Daoy (cell line): ENCODE measurements around the gene SMAD4. TPM values are rescaled to one million over a fixed set of nuclear protein-coding genes. Genes with fewer than 3 reads are reported as not detected.
"Not testable (repeated sequence)": the region's sequence is repeated elsewhere in the genome, so short reads cannot be mapped to it uniquely, and the experiment has no call there.

Experiments used
- DNase-seq: peaks from one replicate; pipeline ENCODE4 v3.0.0-alpha.2; 2015; ENCODE audit warnings: low read depth
- total RNA-seq: library from RNA; depleted of rRNA; stranded (reverse); fragments of >200 nt; shearing (Covaris generic); gene quantifications from 2 replicates; pipeline ENCODE4 v1.2.3, GENCODE V29; 2014

The SMAD4 gene
- total RNA-seq, 1 experiment from 2014 or later, result 75.9 TPM

- peak; percentile 49 for DNase-seq
Measured at GRCh38 chr18:51110073-51110797, 80.2 kb downstream of the SMAD4 start.

- not testable (repeated sequence) for DNase-seq
Measured at GRCh38 chr18:51111633-51112355, 81.8 kb downstream of the SMAD4 start.

GRCh38 chr18:51116996-51117395 is 87.0 kb downstream of the SMAD4 start:
- DNase-seq, result not testable (repeated sequence)

GRCh38 chr18:51119561-51119960 is 89.5 kb downstream of the SMAD4 start:
- not testable (repeated sequence) for DNase-seq

- DNase-seq, result not testable (repeated sequence)
Measured at GRCh38 chr18:51119976-51120375, 90.0 kb downstream of the SMAD4 start.

GRCh38 chr18:51120809-51121596 is 91.0 kb downstream of the SMAD4 start:
- no peak for DNase-seq

GRCh38 chr18:51121597-51121857 is 91.5 kb downstream of the SMAD4 start:
- DNase-seq, result no peak

- DNase-seq, result no peak
Measured at GRCh38 chr18:51122266-51123045, 92.4 kb downstream of the SMAD4 start.

- DNase-seq, result no peak
Measured at GRCh38 chr18:51123046-51123395, 93.0 kb downstream of the SMAD4 start.

- no peak for DNase-seq
Measured at GRCh38 chr18:51123481-51123880, 93.5 kb downstream of the SMAD4 start.

GRCh38 chr18:51123936-51124486 is 94.0 kb downstream of the SMAD4 start:
- DNase-seq, result no peak

- no peak for DNase-seq
Measured at GRCh38 chr18:51125976-51126375, 96.0 kb downstream of the SMAD4 start.

- DNase-seq, result no peak
Measured at GRCh38 chr18:51127664-51128063, 97.7 kb downstream of the SMAD4 start.

GRCh38 chr18:51128533-51128932 is 98.5 kb downstream of the SMAD4 start:
- DNase-seq, result no peak

GRCh38 chr18:51132256-51132935 is 102.4 kb downstream of the SMAD4 start:
- DNase-seq, result no peak

GRCh38 chr18:51133580-51134160 is 103.7 kb downstream of the SMAD4 start:
- no peak for DNase-seq
